Activated CD4-positive, alpha-beta memory T cell treated with anti-CD3 and anti-CD28 coated beads for 36 hours (primary cell): Measurements from ENCODE around the gene SIPA1L3. TPM values are rescaled to one million over a fixed set of nuclear protein-coding genes. Genes with fewer than 3 reads are reported as not detected.
A peak's percentile ranks its signal among the peaks of the same experiment; 100 is the strongest.

Experiments used
- CTCF ChIA-PET: fragments of 350-600 bp; sonication (Branson Sonifier 250); formaldehyde crosslinking; loops from one replicate; lab custom pipeline; 2021; ENCODE audit warnings: antibody characterized with exemption, inconsistent platforms; lab: Charles Lee
- POLR2A ChIA-PET: fragments of 350-600 bp; sonication (Branson Sonifier 250); formaldehyde crosslinking; loops from one replicate; lab custom pipeline; 2021; ENCODE audit warnings: antibody characterized with exemption; lab: Charles Lee
- DNase-seq: peaks from one replicate; pipeline ENCODE4 v3.0.0-alpha.2; 2020
- H3K27ac Mint-ChIP-seq: one replicate; pipeline ENCODE4 v1.8.0; 2021; ENCODE audit warnings: mixed read lengths
- H3K27me3 Mint-ChIP-seq: one replicate; pipeline ENCODE4 v1.8.0; 2021; ENCODE audit warnings: mixed read lengths
- H3K36me3 Mint-ChIP-seq: one replicate; pipeline ENCODE4 v1.8.0; 2021; ENCODE audit warnings: mixed read lengths
- H3K4me1 Mint-ChIP-seq: one replicate; pipeline ENCODE4 v1.8.0; 2021; ENCODE audit warnings: low read depth, mixed read lengths
- H3K4me3 Mint-ChIP-seq: one replicate; pipeline ENCODE4 v1.8.0; 2021; ENCODE audit warnings: mild to moderate bottlenecking, mixed read lengths
- H3K9me3 Mint-ChIP-seq: one replicate; pipeline ENCODE4 v1.8.0; 2021; ENCODE audit warnings: mixed read lengths
- intact Hi-C: fragments of 100-400 bp; cut with micrococcal nuclease; formaldehyde crosslinking; loops from one replicate; pipeline ENCODE4 v1.15.1; 2023
- total RNA-seq, 2 experiments: library from RNA; stranded (reverse); gene quantifications; one replicate each; pipeline ENCODE4 v1.2.3, GENCODE V29; 2021

Gene SIPA1L3
- total RNA-seq, 2 experiments from 2014 or later = 10.3 to 12.1 TPM

GRCh38 chr19:38134540-38135149 lies 227.6 kb downstream of the SIPA1L3 start:
- peak; percentile 47 for DNase-seq
- ChIA-PET POLR2A (no interaction called here), CTCF (interaction anchor here (0.6 to 4.2 kb wide), 8 partner anchors 8 to 237 kb away, joined by 3 to 23 read pairs (median 3); partner anchors contain the start of genes SIPA1L3 and WDR87)
- Mint-ChIP-seq H3K4me1 (no peaks in the 10 kb centered on the region), H3K9me3 (no peaks in the 10 kb centered on the region), H3K36me3 (peaks cover 4% of the 10 kb centered on the region), H3K4me3 (no peak overlapping the region), H3K27ac (no peak overlapping the region), H3K27me3 (no peaks in the 10 kb centered on the region)
- intact Hi-C loops = no loop called here

GRCh38 chr19:38135150-38135998 lies 228.4 kb downstream of the SIPA1L3 start:
- DNase-seq = no peak
- Mint-ChIP-seq H3K27me3 (no peaks in the 10 kb centered on the region), H3K4me1 (no peaks in the 10 kb centered on the region), H3K27ac (no peak overlapping the region), H3K36me3 (peaks cover 4% of the 10 kb centered on the region), H3K9me3 (no peaks in the 10 kb centered on the region), H3K4me3 (no peak overlapping the region)
- CTCF ChIA-PET = interaction anchor here (0.8 to 4.2 kb wide), 6 partner anchors 7 to 233 kb away, joined by 3 to 23 read pairs (median 3); partner anchors contain the start of genes SIPA1L3 and WDR87
- intact Hi-C loops = no loop called here
- POLR2A ChIA-PET = no interaction called here

GRCh38 chr19:38139122-38139521 lies 232.1 kb downstream of the SIPA1L3 start:
- Mint-ChIP-seq H3K4me3 (no peak overlapping the region), H3K27me3 (no peaks in the 10 kb centered on the region), H3K9me3 (no peaks in the 10 kb centered on the region), H3K4me1 (no peaks in the 10 kb centered on the region), H3K36me3 (peaks cover 2% of the 10 kb centered on the region), H3K27ac (no peak overlapping the region)
- intact Hi-C loops = no loop called here
- ChIA-PET POLR2A (no interaction called here), CTCF (no interaction called here)
- no peak for DNase-seq

GRCh38 chr19:38141108-38141507 lies 234.1 kb downstream of the SIPA1L3 start:
- no peak overlapping the region for H3K27ac Mint-ChIP-seq
- CTCF ChIA-PET = interaction anchor here (0.9 to 3.0 kb wide), 6 partner anchors 11 to 243 kb away, joined by 3 to 21 read pairs (median 4); no protein-coding TSS in a partner anchor
- intact Hi-C loops = no loop called here
- H3K4me1 Mint-ChIP-seq = no peaks in the 10 kb centered on the region
- H3K27me3 Mint-ChIP-seq = no peaks in the 10 kb centered on the region
- POLR2A ChIA-PET = no interaction called here
- H3K9me3 Mint-ChIP-seq = no peaks in the 10 kb centered on the region
- H3K4me3 Mint-ChIP-seq = no peak overlapping the region
- peaks cover 2% of the 10 kb centered on the region for H3K36me3 Mint-ChIP-seq
- DNase-seq = no peak

GRCh38 chr19:38142176-38143035 lies 235.4 kb downstream of the SIPA1L3 start:
- no peaks in the 10 kb centered on the region for H3K27me3 Mint-ChIP-seq
- peak; percentile 67 for DNase-seq
- ChIA-PET CTCF (interaction anchor here (0.5 to 3.0 kb wide), 18 partner anchors 8 to 886 kb away, joined by 3 to 21 read pairs (median 4); partner anchors contain the start of gene KCNK6), POLR2A (interaction anchor here (0.7 kb wide), 1 partner anchor 106 kb away, joined by 3 read pairs; no protein-coding TSS in a partner anchor)
- no peaks in the 10 kb centered on the region for H3K9me3 Mint-ChIP-seq
- no peaks in the 10 kb centered on the region for H3K4me1 Mint-ChIP-seq
- peaks cover 2% of the 10 kb centered on the region for H3K36me3 Mint-ChIP-seq
- no peak overlapping the region for H3K4me3 Mint-ChIP-seq
- H3K27ac Mint-ChIP-seq = no peak overlapping the region
- intact Hi-C loops = no loop called here

- Mint-ChIP-seq H3K36me3 (peaks cover 2% of the 10 kb centered on the region), H3K27ac (no peak overlapping the region), H3K4me1 (no peaks in the 10 kb centered on the region), H3K4me3 (no peak overlapping the region), H3K27me3 (no peaks in the 10 kb centered on the region), H3K9me3 (no peaks in the 10 kb centered on the region)
- no peak for DNase-seq
- CTCF ChIA-PET = interaction anchor here (1.0 to 3.0 kb wide), 2 partner anchors 17 to 241 kb away, joined by 3 to 21 read pairs; no protein-coding TSS in a partner anchor
- intact Hi-C loops = no loop called here
- POLR2A ChIA-PET = no interaction called here
Observed at GRCh38 chr19:38143847-38144246, 236.8 kb downstream of the SIPA1L3 start.

- no peak for DNase-seq
- Mint-ChIP-seq H3K27me3 (no peaks in the 10 kb centered on the region), H3K9me3 (no peaks in the 10 kb centered on the region), H3K4me1 (no peaks in the 10 kb centered on the region), H3K36me3 (peaks cover 2% of the 10 kb centered on the region), H3K4me3 (no peak overlapping the region), H3K27ac (no peak overlapping the region)
- ChIA-PET CTCF (interaction anchor here (1.4 kb wide), 1 partner anchor 242 kb away, joined by 4 read pairs; no protein-coding TSS in a partner anchor), POLR2A (no interaction called here)
- intact Hi-C loops = no loop called here
Observed at GRCh38 chr19:38144667-38145066, 237.7 kb downstream of the SIPA1L3 start.

- no peaks in the 10 kb centered on the region for H3K9me3 Mint-ChIP-seq
- POLR2A ChIA-PET = interaction anchor here (0.5 kb wide), 1 partner anchor 236 kb away, joined by 3 read pairs; no protein-coding TSS in a partner anchor
- no peak overlapping the region for H3K4me3 Mint-ChIP-seq
- CTCF ChIA-PET = interaction anchor here (1.4 kb wide), 1 partner anchor 243 kb away, joined by 4 read pairs; no protein-coding TSS in a partner anchor
- H3K27me3 Mint-ChIP-seq = no peaks in the 10 kb centered on the region
- H3K36me3 Mint-ChIP-seq = peaks cover 2% of the 10 kb centered on the region
- intact Hi-C loops = no loop called here
- no peak for DNase-seq
- H3K4me1 Mint-ChIP-seq = no peaks in the 10 kb centered on the region
- H3K27ac Mint-ChIP-seq = no peak overlapping the region
Observed at GRCh38 chr19:38145623-38146022, 238.6 kb downstream of the SIPA1L3 start.

GRCh38 chr19:38148337-38148736 lies 241.3 kb downstream of the SIPA1L3 start:
- H3K27ac Mint-ChIP-seq = no peak overlapping the region
- ChIA-PET POLR2A (no interaction called here), CTCF (no interaction called here)
- no peaks in the 10 kb centered on the region for H3K27me3 Mint-ChIP-seq
- no peaks in the 10 kb centered on the region for H3K9me3 Mint-ChIP-seq
- DNase-seq = no peak
- peaks cover 8% of the 10 kb centered on the region for H3K36me3 Mint-ChIP-seq
- H3K4me1 Mint-ChIP-seq = no peaks in the 10 kb centered on the region
- intact Hi-C loops = no loop called here
- H3K4me3 Mint-ChIP-seq = no peak overlapping the region

GRCh38 chr19:38149661-38150061 lies 242.7 kb downstream of the SIPA1L3 start:
- peaks cover 10% of the 10 kb centered on the region for H3K36me3 Mint-ChIP-seq
- intact Hi-C loops = no loop called here
- H3K27ac Mint-ChIP-seq = no peak overlapping the region
- POLR2A ChIA-PET = no interaction called here
- H3K9me3 Mint-ChIP-seq = no peaks in the 10 kb centered on the region
- DNase-seq = no peak
- CTCF ChIA-PET = no interaction called here
- H3K4me1 Mint-ChIP-seq = no peaks in the 10 kb centered on the region
- H3K4me3 Mint-ChIP-seq = no peak overlapping the region
- H3K27me3 Mint-ChIP-seq = no peaks in the 10 kb centered on the region

GRCh38 chr19:38151242-38151641 lies 244.2 kb downstream of the SIPA1L3 start:
- Mint-ChIP-seq H3K36me3 (peaks cover 11% of the 10 kb centered on the region), H3K4me1 (no peaks in the 10 kb centered on the region), H3K4me3 (no peak overlapping the region), H3K27me3 (no peaks in the 10 kb centered on the region), H3K9me3 (no peaks in the 10 kb centered on the region), H3K27ac (no peak overlapping the region)
- POLR2A ChIA-PET = no interaction called here
- CTCF ChIA-PET = interaction anchor here (0.7 kb wide), 1 partner anchor 9 kb away, joined by 3 read pairs; no protein-coding TSS in a partner anchor
- DNase-seq = no peak
- intact Hi-C loops = no loop called here
